Muscle of leg (tissue), 11 donors: Measurements from ENCODE around the gene SMIM1. TPM values are rescaled to one million over a fixed set of nuclear protein-coding genes. Genes with fewer than 3 reads are reported as not detected.

Experiments
- DNase-seq: peaks from one replicate; pipeline ENCODE4 v3.0.0; 2013
- H3K27ac ChIP-seq: one replicate; pipeline ENCODE4 v1.5.1; 2013; ENCODE audit warnings: mild to moderate bottlenecking, low read length, control low read depth
- H3K27me3 ChIP-seq: one replicate; pipeline ENCODE4 v1.6.1; 2013; ENCODE audit warnings: low read length; ENCODE audit not compliant: control insufficient read depth, insufficient read depth
- H3K36me3 ChIP-seq: one replicate; pipeline ENCODE4 v1.6.1; 2013; ENCODE audit warnings: low read length; ENCODE audit not compliant: control insufficient read depth, insufficient read depth
- H3K4me1 ChIP-seq: one replicate; pipeline ENCODE4 v1.6.1; 2013; ENCODE audit warnings: low read length; ENCODE audit not compliant: control insufficient read depth, insufficient read depth
- H3K4me3 ChIP-seq: one replicate; pipeline ENCODE4 v1.5.1; 2013; ENCODE audit warnings: low read length, control low read depth
- H3K9me3 ChIP-seq: replicated peaks from 2 replicates; pipeline ENCODE4 v1.6.1; 2013; ENCODE audit warnings: low read depth, low read length; ENCODE audit not compliant: control insufficient read depth
- WGBS: methylation state at CpG from one replicate; pipeline ENCODE4 v1.1.5; 2013; ENCODE audit warnings: missing lambda C conversion rate; ENCODE audit not compliant: insufficient coverage; 5-methylcytosine and 5-hydroxymethylcytosine counted together
- polyA plus RNA-seq, 8 donors: library from polyadenylated mRNA; unstranded; fragments of 120-200 nt; gene quantifications; one replicate each; pipeline versions ENCODE4 v1.2.1 to v1.2.3, GENCODE V29; 2013; ENCODE audit warnings: inconsistent platforms in 1 of 8, low replicate concordance in 1 of 8; ENCODE audit not compliant: insufficient read length in 8 of 8, insufficient read depth in 1 of 8
- total RNA-seq: library from RNA; stranded (reverse); fragments of 120-200 nt; gene quantifications from one replicate; pipeline ENCODE4 v1.2.4, GENCODE V29; 2013

The SMIM1 gene
- total and polyA plus RNA-seq, 9 donors = 2.3 to 8.4 (median 4.4) TPM

- Histone ChIP-seq H3K27ac (no peak overlapping the region), H3K4me3 (no peak overlapping the region), H3K36me3 (peaks cover 32% of the 10 kb centered on the region), H3K9me3 (no peaks in the 10 kb centered on the region), H3K27me3 (no peaks in the 10 kb centered on the region), H3K4me1 (peaks cover 47% of the 10 kb centered on the region)
- WGBS = 66% methylated on average over 8 of the region's 21 CpGs
- DNase-seq = no peak
Measured at GRCh38 chr1:3776231-3776961, 3.8 kb downstream of the SMIM1 start.

- Histone ChIP-seq H3K9me3 (no peaks in the 10 kb centered on the region), H3K4me1 (peaks cover 40% of the 10 kb centered on the region), H3K27ac (no peak overlapping the region), H3K4me3 (no peak overlapping the region), H3K36me3 (peaks cover 37% of the 10 kb centered on the region), H3K27me3 (no peaks in the 10 kb centered on the region)
- no peak for DNase-seq
- 68% methylated on average over 7 of the region's 10 CpGs for WGBS
Measured at GRCh38 chr1:3777078-3777547, 4.6 kb downstream of the SMIM1 start.

- Histone ChIP-seq H3K9me3 (no peaks in the 10 kb centered on the region), H3K36me3 (peaks cover 40% of the 10 kb centered on the region), H3K27ac (no peak overlapping the region), H3K4me1 (peaks cover 38% of the 10 kb centered on the region), H3K27me3 (no peaks in the 10 kb centered on the region), H3K4me3 (no peak overlapping the region)
- no peak for DNase-seq
- WGBS = 83% methylated on average over 13 of the region's 20 CpGs
Measured at GRCh38 chr1:3777647-3778589, 5.4 kb downstream of the SMIM1 start.

- no peak overlapping the region for H3K27ac ChIP-seq
- H3K9me3 ChIP-seq = no peaks in the 10 kb centered on the region
- WGBS = 63% methylated on average over 12 of the region's 14 CpGs
- DNase-seq = no peak
- H3K4me3 ChIP-seq = no peak overlapping the region
- no peaks in the 10 kb centered on the region for H3K27me3 ChIP-seq
- H3K4me1 ChIP-seq = peaks cover 34% of the 10 kb centered on the region
- peaks cover 44% of the 10 kb centered on the region for H3K36me3 ChIP-seq
Measured at GRCh38 chr1:3778590-3779264, 6.2 kb downstream of the SMIM1 start.

GRCh38 chr1:3779265-3779911 lies 6.8 kb downstream of the SMIM1 start:
- no peak overlapping the region for H3K4me3 ChIP-seq
- no peak for DNase-seq
- whole genome bisulfite sequencing = 81% methylated on average over 16 of the region's 23 CpGs
- H3K9me3 ChIP-seq = no peaks in the 10 kb centered on the region
- H3K27me3 ChIP-seq = no peaks in the 10 kb centered on the region
- peaks cover 34% of the 10 kb centered on the region for H3K4me1 ChIP-seq
- peaks cover 50% of the 10 kb centered on the region for H3K36me3 ChIP-seq
- H3K27ac ChIP-seq = no peak overlapping the region

- Histone ChIP-seq H3K9me3 (no peaks in the 10 kb centered on the region), H3K27me3 (no peaks in the 10 kb centered on the region), H3K4me1 (peaks cover 31% of the 10 kb centered on the region), H3K27ac (no peak overlapping the region), H3K36me3 (peaks cover 55% of the 10 kb centered on the region), H3K4me3 (no peak overlapping the region)
- 92% methylated on average over 16 of the region's 20 CpGs for WGBS
- no peak for DNase-seq
Measured at GRCh38 chr1:3779912-3780416, 7.4 kb downstream of the SMIM1 start.

- whole genome bisulfite sequencing = 86% methylated on average over 17 of the region's 21 CpGs
- Histone ChIP-seq H3K4me1 (peaks cover 22% of the 10 kb centered on the region), H3K36me3 (peaks cover 63% of the 10 kb centered on the region), H3K27me3 (no peaks in the 10 kb centered on the region), H3K4me3 (no peak overlapping the region), H3K9me3 (no peaks in the 10 kb centered on the region), H3K27ac (no peak overlapping the region)
- DNase-seq = no peak
Measured at GRCh38 chr1:3780901-3781300, 8.4 kb downstream of the SMIM1 start.

GRCh38 chr1:3783651-3784474 lies 11.3 kb downstream of the SMIM1 start:
- Histone ChIP-seq H3K4me3 (no peak overlapping the region), H3K27ac (no peak overlapping the region), H3K36me3 (peaks cover 77% of the 10 kb centered on the region), H3K4me1 (peaks cover 2% of the 10 kb centered on the region), H3K27me3 (no peaks in the 10 kb centered on the region), H3K9me3 (no peaks in the 10 kb centered on the region)
- 88% methylated on average over 11 of the region's 30 CpGs for WGBS
- DNase-seq = no peak

GRCh38 chr1:3785045-3785444 lies 12.5 kb downstream of the SMIM1 start:
- H3K27ac ChIP-seq = no peak overlapping the region
- peaks cover 73% of the 10 kb centered on the region for H3K36me3 ChIP-seq
- WGBS = 77% methylated on average over 13 of the region's 13 CpGs
- no peaks in the 10 kb centered on the region for H3K9me3 ChIP-seq
- no peaks in the 10 kb centered on the region for H3K27me3 ChIP-seq
- no peak overlapping the region for H3K4me3 ChIP-seq
- no peak for DNase-seq
- no peaks in the 10 kb centered on the region for H3K4me1 ChIP-seq
